SK-N-MC (cell line): ENCODE results near the gene PPP4R3B.

Experiments
- DNase-seq: peaks from one replicate; pipeline ENCODE4 v3.0.0-alpha.2; 2011; ENCODE audit warnings: low read depth, low spot score
- H3K27ac ChIP-seq: fragments of 200-600 bp; sonication (generic); 2 replicates; pipeline ENCODE4 v1.5.1; 2016; ENCODE audit warnings: mixed run types
- H3K36me3 ChIP-seq: fragments of 200-600 bp; sonication (generic); 2 replicates; pipeline ENCODE4 v1.6.1; 2017; ENCODE audit warnings: antibody characterized with exemption, low read length, mixed read lengths; ENCODE audit not compliant: insufficient read depth
- H3K4me3 ChIP-seq: fragments of 200-600 bp; sonication (generic); 2 replicates; pipeline ENCODE4 v1.5.1; 2016
- H3K9ac ChIP-seq: fragments of 200-600 bp; sonication (generic); 2 replicates; pipeline ENCODE4 v1.8.0; 2017; ENCODE audit warnings: mixed run types, mixed read lengths; ENCODE audit not compliant: insufficient read length
- H3K9me3 ChIP-seq: fragments of 200-600 bp; sonication (generic); 2 replicates; pipeline ENCODE4 v1.6.1; 2017; ENCODE audit warnings: low read depth, mild to moderate bottlenecking, antibody characterized with exemption, low read length, moderate library complexity, mixed read lengths
- EZH2 ChIP-seq: fragments of 200-600 bp; sonication (generic); IDR thresholded peaks from one replicate; pipeline ENCODE4 v1.6.1; 2017; ENCODE audit warnings: antibody characterized with exemption
- FOXP2 ChIP-seq: optimal IDR thresholded peaks from 2 replicates; pipeline ENCODE3; 2011; ENCODE audit warnings: mild to moderate bottlenecking, moderate library complexity; ENCODE audit not compliant: insufficient read depth; ENCODE audit errors: extremely low read length, control extremely low read depth
- POLR2AphosphoS5 ChIP-seq: IDR thresholded peaks from 2 replicates; pipeline ENCODE4 v1.6.1; 2012; ENCODE audit warnings: mild to moderate bottlenecking, low read depth, low read length, borderline replicate concordance

Gene PPP4R3B

DNA sequence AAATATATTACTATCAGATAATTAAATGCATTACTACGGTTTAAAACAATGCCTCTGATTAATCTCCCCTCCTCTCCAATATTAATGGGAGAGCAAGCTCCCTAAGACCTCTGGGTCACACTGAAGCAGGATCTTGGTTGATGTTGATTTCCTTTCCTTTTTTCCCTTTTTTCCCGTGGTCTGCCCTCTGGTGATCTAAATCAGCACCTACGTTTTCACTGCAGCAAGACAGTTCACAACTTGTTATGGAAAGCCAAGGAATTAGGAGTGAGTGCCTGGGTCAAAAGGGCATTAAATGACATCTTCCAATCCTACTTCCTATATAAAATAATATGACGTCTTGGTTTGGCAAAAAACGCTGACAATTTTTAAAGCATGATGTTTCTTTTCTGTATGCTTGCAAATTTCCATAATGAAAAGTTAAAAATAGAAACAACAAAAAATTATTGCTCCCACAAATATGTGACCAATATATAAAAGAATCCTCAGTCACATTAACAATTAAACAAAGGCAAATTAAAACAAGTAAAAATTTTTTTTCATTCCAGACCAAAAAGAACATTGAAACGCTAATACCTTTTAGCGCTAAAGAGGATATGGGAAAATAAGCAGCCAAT lies 105.8 kb downstream of the PPP4R3B start:
- Histone ChIP-seq H3K4me3 (no peak overlapping the region), H3K27ac (no peak overlapping the region), H3K9me3 (no peaks in the 10 kb centered on the region), H3K9ac (no peak overlapping the region), H3K36me3 (no peaks in the 10 kb centered on the region)
- no peak for DNase-seq
- no peak for TF ChIP-seq POLR2AphosphoS5
- no peak for TF ChIP-seq EZH2
- TF ChIP-seq FOXP2, result no peak

DNA sequence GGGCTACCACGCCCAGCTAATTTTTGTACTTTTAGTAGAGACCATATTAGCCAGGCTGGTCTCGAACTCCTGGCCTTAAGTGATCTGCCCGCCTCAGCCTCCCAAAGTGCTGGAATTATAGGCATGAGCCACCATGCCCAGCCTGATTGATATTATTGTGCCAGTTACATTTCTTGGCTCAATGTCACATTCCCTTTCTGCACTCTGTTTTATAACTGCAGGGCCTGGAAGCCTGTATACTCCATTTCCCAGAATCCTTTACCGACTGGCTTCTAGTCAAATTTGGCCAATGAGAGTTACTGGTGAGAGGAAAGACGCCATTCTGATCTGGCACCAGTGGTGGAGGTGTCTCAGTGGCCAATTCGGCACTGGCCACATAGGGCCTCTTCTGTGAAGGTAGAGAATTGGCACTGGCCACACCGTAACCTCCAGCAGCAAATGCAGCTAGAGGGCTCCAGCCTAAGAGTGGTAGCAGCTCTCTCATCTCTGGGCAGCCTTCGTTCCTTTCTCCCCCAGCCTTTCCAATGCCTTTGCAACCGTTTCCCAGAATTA lies 114.8 kb downstream of the PPP4R3B start:
- Histone ChIP-seq H3K36me3 (no peaks in the 10 kb centered on the region), H3K4me3 (no peak overlapping the region), H3K9ac (no peak overlapping the region), H3K9me3 (no peaks in the 10 kb centered on the region), H3K27ac (no peak overlapping the region)
- TF ChIP-seq POLR2AphosphoS5 (no peak), EZH2 (no peak), FOXP2 (no peak)
- no peak for DNase-seq

DNA sequence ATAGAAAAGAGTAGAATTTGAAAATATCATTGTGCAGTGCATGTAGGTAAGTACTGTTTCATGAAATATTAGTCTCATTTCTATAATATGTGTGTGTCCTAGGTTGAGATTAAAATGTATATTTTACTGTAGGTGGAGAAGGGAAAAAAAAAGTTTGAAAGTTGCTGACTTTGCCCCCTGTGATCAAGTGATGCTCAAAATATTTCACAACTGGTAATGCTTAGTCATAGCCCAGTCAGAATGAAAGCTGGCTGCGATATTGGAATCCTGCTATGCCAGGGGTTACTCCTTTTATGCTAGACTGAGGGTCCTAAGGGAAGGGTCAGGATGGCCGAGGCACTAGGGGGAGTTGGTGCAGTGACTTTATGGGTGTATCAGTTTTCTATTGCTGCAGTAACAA lies 117.4 kb downstream of the PPP4R3B start:
- DNase-seq, result no peak
- Histone ChIP-seq H3K4me3 (no peak overlapping the region), H3K9me3 (no peaks in the 10 kb centered on the region)

DNA sequence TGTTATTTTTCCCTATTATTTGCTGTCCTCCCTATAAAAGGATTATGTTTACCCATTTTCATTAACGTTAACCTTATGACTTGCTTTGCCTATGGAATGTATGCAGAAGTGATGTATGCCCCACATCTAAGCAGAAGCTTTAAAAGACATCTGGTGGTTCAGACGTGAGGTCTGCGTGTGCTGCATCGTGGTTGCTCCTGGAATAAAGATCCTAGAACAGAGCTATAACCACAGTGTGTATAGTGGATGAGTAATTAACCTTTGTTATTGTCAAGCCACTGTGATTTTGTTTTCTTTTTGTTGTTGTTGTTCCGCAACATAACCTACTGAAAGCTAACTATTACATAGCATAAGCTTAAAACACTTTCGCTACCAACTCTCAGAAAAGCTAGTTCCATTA lies 118.8 kb downstream of the PPP4R3B start:
- Histone ChIP-seq H3K4me3 (no peak overlapping the region), H3K9ac (no peak overlapping the region), H3K27ac (no peak overlapping the region), H3K9me3 (no peaks in the 10 kb centered on the region), H3K36me3 (no peaks in the 10 kb centered on the region)
- no peak for TF ChIP-seq FOXP2
- no peak for TF ChIP-seq EZH2
- TF ChIP-seq POLR2AphosphoS5, result no peak
- no peak for DNase-seq

More for the DNA sequence above, 117.4 kb downstream of the PPP4R3B start:
- TF ChIP-seq EZH2 (no peak), FOXP2 (no peak), POLR2AphosphoS5 (no peak)
- Histone ChIP-seq H3K27ac (no peak overlapping the region), H3K36me3 (no peaks in the 10 kb centered on the region), H3K9ac (no peak overlapping the region)
